Kidney epithelial cell (primary cell): ENCODE data around the gene CCNYL1. TPM values are rescaled to one million over a fixed set of nuclear protein-coding genes. Genes with fewer than 3 reads are reported as not detected.

Experiments used
- DNase-seq: peaks from one replicate; pipeline ENCODE4 v3.0.0-alpha.2; 2010; ENCODE audit warnings: low read depth
- H3K27me3 ChIP-seq: 2 replicates; pipeline ENCODE4 v1.6.0; 2011; ENCODE audit warnings: low read length; ENCODE audit not compliant: control insufficient read depth, insufficient read depth
- H3K36me3 ChIP-seq: 2 replicates; pipeline ENCODE4 v1.5.1; 2011; ENCODE audit warnings: low read length; ENCODE audit not compliant: control insufficient read depth, insufficient read depth
- H3K4me3 ChIP-seq: 2 replicates; pipeline ENCODE4 v1.5.1; 2011; ENCODE audit warnings: low read depth, mild to moderate bottlenecking, control low read depth, low read length
- CTCF ChIP-seq: IDR thresholded peaks from 2 replicates; pipeline ENCODE4 v1.5.1; 2011; ENCODE audit warnings: mild to moderate bottlenecking, moderate library complexity, low read length, control low read depth, inconsistent platforms; ENCODE audit not compliant: insufficient read depth, poor library complexity, severe bottlenecking
- total RNA-seq: library from RNA; depleted of rRNA; stranded (reverse); fragments of >200 nt; gene quantifications from 2 replicates; pipeline ENCODE4 v1.2.3, GENCODE V29; 2015

Gene CCNYL1
- total RNA-seq, 1 donor from 2014 or later = 16.8 TPM

- H3K4me3 ChIP-seq = peak overlapping the region; percentile 66
- H3K27me3 ChIP-seq = no peaks in the 10 kb centered on the region
- peak; percentile 59 for TF ChIP-seq CTCF
- DNase-seq = no peak
- H3K36me3 ChIP-seq = no peaks in the 10 kb centered on the region
These were observed 56.2 kb downstream of the CCNYL1 start for GRCh38 chr2:207767461-207768167.

- no peak for TF ChIP-seq CTCF
- DNase-seq = no peak
- H3K27me3 ChIP-seq = no peaks in the 10 kb centered on the region
These were observed 56.9 kb downstream of the CCNYL1 start for GRCh38 chr2:207768168-207768865.

GRCh38 chr2:207768866-207769596 lies 57.6 kb downstream of the CCNYL1 start:
- no peak for TF ChIP-seq CTCF
- Histone ChIP-seq H3K27me3 (no peaks in the 10 kb centered on the region), H3K4me3 (peak overlapping the region; percentile 66), H3K36me3 (no peaks in the 10 kb centered on the region)
- DNase-seq = no peak

More at GRCh38 chr2:207768168-207768865, 56.9 kb downstream of the CCNYL1 start:
- Histone ChIP-seq H3K36me3 (no peaks in the 10 kb centered on the region), H3K4me3 (peak overlapping the region; percentile 66)

GRCh38 chr2:207770602-207771404 lies 59.4 kb downstream of the CCNYL1 start:
- H3K4me3 ChIP-seq = no peak overlapping the region
- H3K27me3 ChIP-seq = no peaks in the 10 kb centered on the region
- DNase-seq = no peak
- no peaks in the 10 kb centered on the region for H3K36me3 ChIP-seq
- TF ChIP-seq CTCF = no peak

- Histone ChIP-seq H3K4me3 (no peak overlapping the region), H3K36me3 (no peaks in the 10 kb centered on the region), H3K27me3 (no peaks in the 10 kb centered on the region)
- no peak for TF ChIP-seq CTCF
- DNase-seq = no peak
These were observed 60.0 kb downstream of the CCNYL1 start for GRCh38 chr2:207771421-207771820.
